Kasumi-1 (cell line): ENCODE data around the gene MPP2.
"Not testable (repeated sequence)": the region's sequence is repeated elsewhere in the genome, so short reads cannot be mapped to it uniquely, and the experiment has no call there.

Experiments
- DNase-seq, 2 experiments: peaks; one replicate each; lab custom pipeline; 2025; lab: John Stamatoyannopoulos, UW

MPP2 gene

GRCh38 chr17:43928609-43929008, 21.3 kb upstream of the MPP2 start:
- DNase-seq: no peak

DNA sequence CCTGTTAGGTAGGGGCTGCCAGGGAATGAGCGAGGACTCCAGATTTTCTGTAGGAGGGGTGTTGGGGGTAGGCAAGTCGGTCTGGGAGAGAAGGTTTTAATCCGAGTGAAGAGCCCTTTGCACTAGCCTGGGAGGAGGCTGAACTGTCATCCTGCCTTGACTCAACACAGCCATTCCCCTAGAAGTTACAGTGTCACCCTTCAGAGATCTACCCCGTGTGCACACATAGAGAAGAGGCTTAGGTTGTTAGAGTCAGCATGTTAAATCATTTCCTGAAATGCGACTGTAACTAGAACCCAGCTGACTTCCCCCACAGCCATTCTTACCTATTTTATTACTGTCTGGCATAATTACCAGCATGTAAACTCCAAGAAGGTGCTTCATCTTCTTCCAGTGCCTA, 20.6 kb upstream of the MPP2 start:
- not testable (repeated sequence) for DNase-seq

GRCh38 chr17:43927060-43927864, 19.9 kb upstream of the MPP2 start:
- DNase-seq: no peak

DNA sequence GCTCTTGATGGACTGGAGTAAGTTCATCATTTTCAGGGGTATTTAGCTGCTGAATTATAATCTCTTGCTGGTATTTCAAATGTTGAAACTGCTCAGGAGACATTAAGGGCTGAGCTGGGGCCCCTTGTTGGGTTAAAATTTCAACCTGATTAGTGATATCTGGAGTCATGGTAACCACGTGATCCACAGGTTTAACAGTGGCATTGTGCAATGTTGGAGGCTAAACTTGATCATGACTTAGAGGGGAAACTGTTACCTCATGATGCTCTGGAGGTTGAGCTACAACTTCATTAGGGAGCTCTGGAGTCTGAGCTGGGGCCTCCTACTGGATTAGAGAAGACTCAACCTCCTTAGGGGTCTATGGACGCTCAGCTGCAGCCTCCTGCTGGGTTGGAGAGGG, 17.2 kb upstream of the MPP2 start:
- DNase-seq: no peak

DNA sequence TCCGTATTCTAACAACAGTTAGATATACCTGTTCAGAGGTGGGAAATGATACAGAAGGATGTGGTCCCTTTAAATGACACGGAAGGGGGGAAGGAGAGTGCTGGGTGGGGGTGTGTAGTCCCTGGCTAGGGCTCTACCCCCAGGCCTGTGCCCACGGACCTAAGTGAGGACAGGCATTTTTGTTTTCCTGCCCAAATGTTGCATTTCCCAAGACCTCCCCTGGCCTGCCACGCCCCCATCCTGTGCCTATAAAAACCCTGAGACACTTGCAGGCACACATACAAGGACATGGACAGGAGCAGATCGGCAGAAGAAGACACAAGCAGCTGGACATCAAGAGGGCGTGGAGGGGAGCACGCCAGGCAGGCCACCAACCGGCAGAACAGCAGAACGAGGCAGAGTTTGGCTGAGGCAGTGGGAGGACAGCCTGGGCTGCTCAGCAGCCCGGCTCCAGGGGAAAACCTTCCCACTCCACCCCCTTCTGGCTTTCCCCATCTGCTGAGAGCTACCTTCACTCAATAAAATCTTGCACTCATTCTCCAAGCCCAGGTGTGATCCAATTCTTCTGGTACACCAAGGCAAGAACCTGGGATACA, 13.3 kb upstream of the MPP2 start:
- DNase-seq: no peak

DNA sequence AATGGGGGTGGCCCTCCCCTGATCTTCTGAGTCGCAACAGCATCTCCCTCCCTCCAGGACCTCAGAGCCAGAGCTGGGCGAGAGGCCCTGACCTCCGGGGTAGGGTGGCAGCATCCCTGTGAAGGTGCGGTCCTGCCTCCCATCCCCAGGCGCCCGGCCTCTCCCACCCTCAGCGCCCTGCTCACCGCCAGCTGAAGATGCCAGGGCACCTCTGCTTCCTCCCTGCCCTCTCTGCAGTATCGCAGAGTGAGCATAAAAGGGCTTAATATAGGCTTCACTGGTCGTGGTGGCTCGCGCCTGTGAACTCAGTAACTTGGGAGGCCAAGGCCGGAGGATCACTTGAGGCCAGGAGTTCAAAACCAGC, 10.7 kb upstream of the MPP2 start:
- no peak for DNase-seq

DNA sequence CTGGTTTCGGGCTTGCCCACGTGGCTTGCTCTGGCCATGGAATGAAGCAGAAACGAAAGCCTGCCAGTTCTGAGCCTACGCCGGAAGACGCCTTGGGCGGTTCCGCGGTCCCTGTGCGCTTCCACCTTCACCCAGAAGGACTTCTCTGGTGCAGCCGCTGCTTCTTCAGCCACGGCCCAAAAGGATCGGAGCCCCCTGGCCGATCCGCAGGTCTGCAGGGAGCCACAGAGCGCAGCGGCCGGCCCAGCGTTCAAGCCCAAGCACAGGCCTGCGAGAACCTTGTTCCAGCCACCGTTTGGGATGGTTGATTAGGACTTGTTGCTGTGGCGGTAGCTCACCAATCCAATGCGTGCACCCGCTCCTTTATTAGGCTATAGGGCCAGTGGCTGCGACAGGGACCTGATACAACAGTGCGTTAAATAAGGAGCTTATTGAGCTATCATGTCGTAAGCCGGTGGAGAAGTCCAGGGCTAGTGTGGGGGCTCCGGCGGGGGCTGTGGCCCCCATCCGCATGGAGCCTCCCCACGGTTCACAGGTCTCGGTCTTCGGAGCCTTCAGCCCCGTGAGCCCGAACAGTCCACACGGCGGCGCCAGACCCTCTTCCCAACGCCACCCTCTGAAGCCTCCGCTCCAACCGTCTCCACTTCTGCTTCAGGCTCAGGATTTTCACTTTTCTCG, 10.2 kb upstream of the MPP2 start:
- peak; percentile 53 to 80 for DNase-seq

DNA sequence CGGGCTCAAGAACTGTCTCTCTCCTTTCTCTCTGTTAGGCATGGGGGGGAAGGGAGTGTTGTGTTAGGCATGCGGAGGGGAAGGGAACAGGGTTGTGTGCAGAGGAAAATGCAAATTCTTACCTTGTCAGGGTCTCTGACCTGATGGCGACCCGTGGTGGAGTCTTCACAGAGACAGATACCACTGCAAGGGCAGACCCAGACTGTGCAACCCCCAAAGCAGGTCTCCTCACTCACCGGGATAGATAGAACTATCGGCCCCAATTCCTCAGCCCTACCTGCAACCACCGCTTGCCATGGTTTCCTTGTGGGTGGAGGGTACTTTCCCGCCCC, 9.6 kb upstream of the MPP2 start:
- no peak for DNase-seq

- DNase-seq: no peak
These were observed 9.0 kb upstream of the MPP2 start for GRCh38 chr17:43916385-43916784.

DNA sequence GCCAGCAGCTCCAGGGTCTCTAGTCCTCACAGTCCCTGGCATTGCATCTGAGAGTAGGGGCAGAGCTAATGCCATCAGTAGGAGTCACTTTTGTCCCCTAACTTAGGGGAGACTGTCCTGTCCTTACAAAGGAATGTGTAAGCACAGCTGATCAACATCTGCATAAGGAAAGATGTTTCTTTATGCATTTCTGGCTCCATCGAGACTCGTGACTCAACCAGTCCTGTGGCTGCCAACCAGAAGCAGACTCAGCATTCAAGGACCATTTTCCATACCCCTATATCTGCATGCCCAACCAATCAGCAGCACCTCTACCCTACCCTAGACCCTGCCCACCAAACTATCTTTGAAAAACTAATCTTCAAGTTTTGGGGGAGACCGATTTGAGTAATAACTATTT, 8.2 kb upstream of the MPP2 start:
- DNase-seq: no peak

- DNase-seq: no peak
These were observed 7.1 kb upstream of the MPP2 start for GRCh38 chr17:43914451-43914850.

GRCh38 chr17:43913584-43913983, 6.2 kb upstream of the MPP2 start:
- no peak for DNase-seq

DNA sequence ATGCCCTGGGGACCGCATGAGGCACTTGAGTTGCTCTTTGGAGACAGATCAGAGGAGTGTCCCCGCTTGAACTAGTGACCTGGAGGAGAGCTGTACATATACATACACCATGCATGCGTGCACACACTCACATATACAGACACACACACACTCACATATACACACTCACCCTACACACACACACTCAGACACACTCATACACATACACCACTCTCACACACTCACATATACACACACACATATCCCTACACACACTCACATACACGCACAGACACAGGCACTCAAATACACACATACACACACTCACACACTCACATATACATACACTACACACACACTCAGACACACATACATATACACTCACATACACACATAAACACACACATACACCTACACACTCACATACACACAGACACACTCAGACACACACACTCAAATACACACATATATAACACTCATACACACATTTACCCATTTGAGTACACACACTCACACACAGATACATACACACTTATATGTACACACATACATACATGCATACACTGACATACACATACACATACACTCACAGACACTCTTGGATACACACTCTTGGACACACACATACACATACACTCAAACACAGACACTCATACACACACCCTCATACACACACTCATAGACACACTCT, 5.4 kb upstream of the MPP2 start:
- no peak for DNase-seq

DNA sequence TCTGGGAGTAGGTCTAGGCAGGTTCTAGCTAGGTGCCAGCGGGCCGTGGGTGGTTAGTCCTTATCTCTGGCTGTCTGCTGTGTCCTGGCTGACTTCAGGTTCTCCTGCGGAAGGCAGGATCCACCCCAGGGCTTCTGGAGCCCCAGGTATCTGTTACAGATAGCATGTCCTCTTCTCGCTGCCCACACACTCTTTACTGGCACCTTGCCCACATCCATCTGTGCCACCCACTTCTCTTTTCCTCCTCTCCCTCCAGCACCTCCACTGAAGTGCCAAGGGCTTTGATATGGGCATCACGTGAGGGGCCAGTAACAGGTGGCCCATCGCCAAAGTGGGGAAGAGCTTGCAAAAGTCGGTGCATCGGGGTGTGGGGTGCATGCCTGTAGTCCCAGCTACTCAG, 4.6 kb upstream of the MPP2 start:
- no peak for DNase-seq

- no peak for DNase-seq
These were observed 2.3 kb upstream of the MPP2 start for GRCh38 chr17:43909537-43910231.

DNA sequence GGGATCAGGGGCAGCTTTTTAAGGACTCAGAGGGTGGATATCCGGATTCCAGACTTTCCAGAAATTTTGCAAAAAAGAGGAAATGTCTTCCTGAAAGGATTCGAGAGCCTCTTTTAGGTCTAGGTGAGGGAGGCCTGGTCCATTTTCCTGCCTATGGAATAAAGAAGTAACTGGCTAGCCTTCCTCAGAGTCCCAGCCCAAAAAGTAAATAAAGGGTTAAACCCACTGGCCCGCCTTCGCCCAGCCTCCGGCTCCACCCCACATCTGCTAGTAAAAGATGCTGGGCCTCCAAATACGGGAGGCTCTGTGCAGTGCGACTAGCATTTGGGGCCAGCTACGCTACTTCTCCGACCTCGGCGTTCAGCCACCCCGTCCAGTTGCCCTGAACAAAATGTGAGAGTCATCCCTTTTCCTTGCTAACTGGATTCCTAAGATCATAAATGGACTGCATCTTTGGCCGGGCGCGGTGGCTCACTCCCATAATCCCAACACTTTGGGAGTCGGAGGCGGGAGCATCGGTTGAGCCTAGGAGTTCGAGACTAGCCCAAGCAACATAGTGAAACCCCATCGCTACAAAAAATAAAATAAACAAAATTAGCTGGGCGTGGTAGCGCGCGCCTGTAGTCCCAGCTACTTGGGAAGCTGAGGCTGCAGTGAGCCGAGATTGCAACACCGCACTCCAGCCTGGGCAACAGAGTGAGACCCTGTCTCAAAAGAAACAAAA, 824 bp upstream of the MPP2 start:
- DNase-seq: peak; percentile 4 to 13

DNA sequence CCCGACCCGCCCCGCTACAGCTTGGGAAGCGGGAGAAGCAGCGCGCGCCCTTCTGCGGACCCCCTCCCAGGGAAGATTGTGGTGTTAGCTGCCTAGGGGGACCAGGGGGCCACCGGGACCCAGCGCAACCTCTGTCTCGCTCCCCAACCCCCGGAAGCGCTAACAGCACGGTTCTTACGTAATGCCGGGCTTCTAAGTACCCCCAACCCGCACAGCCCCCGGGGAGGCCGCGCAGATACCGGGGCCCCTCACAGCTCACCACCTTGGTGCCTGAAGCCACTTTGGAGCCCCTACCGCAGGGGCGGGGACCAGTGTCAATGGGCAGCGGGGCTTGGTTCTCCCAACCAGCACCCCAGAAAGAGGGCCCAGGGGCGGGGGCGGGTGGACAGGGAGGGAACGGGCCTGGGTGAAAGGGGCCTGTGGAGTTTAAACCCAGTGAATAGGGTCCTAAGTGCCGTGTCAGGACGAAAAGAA, 348 bp downstream of the MPP2 start:
- DNase-seq: no peak

DNA sequence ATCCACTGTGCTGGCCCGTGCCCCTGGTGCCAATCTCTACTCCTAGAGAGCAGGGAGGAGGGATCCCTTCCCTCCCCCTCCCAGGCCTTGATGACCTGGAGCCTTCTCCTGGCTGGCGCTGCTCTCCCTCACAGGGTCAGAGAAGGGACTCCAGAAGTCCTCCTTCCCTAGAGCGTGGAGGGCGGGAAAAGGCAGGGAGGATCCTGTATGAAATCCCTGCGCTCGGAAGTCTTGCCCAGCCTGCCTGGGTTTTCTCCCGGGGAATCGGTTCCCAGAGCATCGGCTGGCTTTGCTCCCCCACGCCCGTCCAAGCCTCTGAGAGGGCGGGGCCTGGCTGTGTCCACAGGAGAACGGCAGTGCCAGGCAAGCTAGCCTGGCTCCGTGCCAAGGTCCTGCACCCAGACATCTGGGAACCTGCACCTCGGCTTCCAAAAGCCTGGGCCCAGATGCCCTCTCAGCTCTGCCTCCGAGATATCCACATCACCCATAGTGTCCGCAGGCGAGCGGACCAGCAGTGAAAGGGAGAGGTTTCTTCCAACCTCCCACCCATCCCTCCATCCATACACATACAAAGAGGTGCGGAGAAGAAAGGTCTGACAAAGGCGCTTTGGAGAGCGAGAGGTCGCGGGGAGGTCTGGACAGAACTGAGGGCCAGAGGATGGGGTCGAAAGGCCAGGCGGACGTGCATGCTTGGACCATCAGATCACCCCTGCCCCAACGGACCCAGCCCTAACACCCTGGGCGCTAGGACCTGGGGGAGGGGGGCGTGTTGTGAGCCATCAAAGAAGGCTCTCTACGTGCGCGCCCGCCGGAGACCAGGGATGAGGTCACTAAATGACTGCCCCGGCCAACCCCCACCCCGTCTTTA, 1.1 kb downstream of the MPP2 start:
- DNase-seq: no peak

GRCh38 chr17:43905400-43905984, 1.8 kb downstream of the MPP2 start:
- DNase-seq: no peak
